ENCODE measurements around the gene OPRL1. TPM values are rescaled to one million over a fixed set of nuclear protein-coding genes. Genes with fewer than 3 reads are reported as not detected.

The OPRL1 gene
- total and polyA plus RNA-seq, 2 of the 8 experiments (the other 6 are each of a cell fraction or from before 2014, with no cell fraction given), result 0.63 to 0.98 TPM

DNA sequence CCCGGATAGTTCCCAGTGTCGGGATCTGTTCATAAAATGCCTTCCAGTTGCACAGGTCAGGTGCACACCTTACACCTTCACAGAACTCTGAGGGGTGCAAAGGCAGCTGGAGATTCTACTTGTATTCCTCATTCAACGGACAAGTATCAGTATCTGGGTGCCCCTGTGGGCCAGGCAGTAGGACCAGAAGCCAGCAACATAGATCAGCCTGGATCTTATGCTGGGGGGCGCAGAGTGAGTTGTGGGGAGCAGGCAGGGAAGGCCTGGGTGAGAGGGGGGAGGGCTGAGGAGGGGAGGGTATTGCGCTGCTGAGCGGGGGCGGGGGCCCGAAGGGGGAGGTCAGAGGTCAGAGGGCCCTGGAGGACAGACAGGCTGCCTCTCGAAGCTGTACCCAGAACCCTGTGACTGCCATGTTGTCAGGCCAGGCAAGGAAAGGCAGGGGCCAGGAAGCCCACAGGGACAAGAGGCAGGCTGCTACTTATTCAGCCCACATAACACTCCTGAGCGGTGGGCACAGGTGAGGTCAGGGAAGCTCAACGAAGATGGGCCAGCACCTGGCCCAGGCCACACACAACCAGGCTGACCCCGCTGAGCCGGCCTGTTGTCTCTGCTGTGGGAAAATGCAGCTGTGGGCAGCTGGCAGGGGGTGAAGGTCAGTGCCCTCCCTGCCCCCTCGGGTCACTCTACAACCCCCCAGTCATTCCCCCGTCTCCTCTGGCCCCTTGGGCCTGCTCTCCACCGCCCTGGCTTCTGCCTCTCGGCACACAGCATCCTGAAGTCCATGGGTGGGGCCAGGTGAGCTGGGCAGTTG, 1.1 kb downstream of the OPRL1 start:
- DNase-seq (ENCODE audit: low read depth in 1 of 2, low spot score in 2 of 2) (no peak), FAIRE-seq (no peak)
- Histone ChIP-seq H3K79me2 (ENCODE audit: control insufficient read depth in 1 of 2, insufficient read depth in 2 of 2, low read length in 2 of 2) (no peaks in the 10 kb centered on the region), H2BK120ac (replicated peaks; ENCODE audit: low read depth, low read length) (no peak overlapping the region), H4K8ac (ENCODE audit: extremely low read depth, insufficient read depth, low read length) (no peak overlapping the region; the same call in 1 of the 2 replicates), H4K20me1 (replicated peaks in 1 of 2; ENCODE audit: control insufficient read depth in 1 of 2, insufficient read depth in 2 of 2, low read length in 2 of 2) (no peaks in the 10 kb centered on the region), H3K56ac (replicated peaks; ENCODE audit: insufficient read length, low read depth, low read length) (no peak overlapping the region), H3K18ac (ENCODE audit: extremely low read depth, low read length) (no peak overlapping the region), H3K14ac (ENCODE audit: insufficient read length) (no peak overlapping the region), H3K9me3 (ENCODE audit: insufficient read depth in 2 of 2, low read depth in 1 of 2, low read length in 1 of 2) (no peaks in the 10 kb centered on the region), H4K5ac (ENCODE audit: insufficient read length, low read depth, low read length) (no peak overlapping the region), H3K36me3 (ENCODE audit: control insufficient read depth in 2 of 4, insufficient read depth in 4 of 4, low read length in 3 of 4) (no peaks in the 10 kb centered on the region), H3K23ac (ENCODE audit: insufficient read length) (no peak overlapping the region), H2BK12ac (ENCODE audit: low read depth, low read length) (no peak overlapping the region), H2BK15ac (ENCODE audit: low read length) (no peak overlapping the region), H3K79me1 (ENCODE audit: low read depth, low read length) (no peaks in the 10 kb centered on the region), H4K91ac (replicated peaks; ENCODE audit: insufficient read length, low read length) (no peak overlapping the region), H3K4ac (replicated peaks; ENCODE audit: insufficient read length, low read depth, low read length) (peak overlapping the region; percentile 49), H3K4me3 (ENCODE audit: extremely low read depth in 1 of 4, insufficient read depth in 2 of 4, low read depth in 3 of 4, low read length in 4 of 4) (0 out of 8 replicates have a peak overlapping the region, but pooled peaks of 2 of the 4 experiments have one; percentile 75 to 79), H3K23me2 (ENCODE audit: low read depth, low read length) (peaks cover 22% of the 10 kb centered on the region; the same call in 1 of the 2 replicates), H2BK5ac (ENCODE audit: low read depth, low read length) (no peak overlapping the region), H3K4me1 (replicated peaks in 1 of 4; ENCODE audit: control insufficient read depth in 3 of 4, insufficient read depth in 4 of 4, low read length in 3 of 4) (peaks cover 0 to 38% (median 20%) of the 10 kb centered on the region in 4 experiments; a peak in 6 of 7 replicates), H2AK5ac (ENCODE audit: low read depth, low read length) (no peak overlapping the region), H3K4me2 (ENCODE audit: insufficient read depth in 1 of 2, low read depth in 2 of 2, low read length in 2 of 2) (peak overlapping the region in 1 of 2 experiments; percentile 78; a peak in 1 of 4 replicates), H3K27me3 (replicated peaks in 1 of 4; ENCODE audit: control insufficient read depth in 3 of 4, extremely low read depth in 1 of 4, insufficient read depth in 3 of 4, low read length in 3 of 4) (peaks cover 6 to 52% (median 41%) of the 10 kb centered on the region in 4 experiments), H3K9ac (replicated peaks in 1 of 4; ENCODE audit: extremely low read depth in 1 of 4, low read depth in 3 of 4, low read length in 3 of 4) (no peak overlapping the region), H3K27ac (ENCODE audit: low read depth, low read length) (no peak overlapping the region), H2AFZ (ENCODE audit: low read length) (no peak overlapping the region), H2BK20ac (ENCODE audit: low read length) (no peak overlapping the region)
- ChIA-PET POLR2A (ENCODE audit: partially characterized antibody) (interaction anchor here (0.7 to 4.6 kb wide), 6 partner anchors 11 to 141 kb away, joined by 3 to 27 read pairs (median 4); partner anchors contain the start of gene TCEA2), CTCF (ENCODE audit: partially characterized antibody) (interaction anchor here (1.0 to 13.0 kb wide), 13 partner anchors 9 to 101 kb away, joined by 3 to 144 read pairs (median 6); partner anchors contain the start of genes PRPF6, SAMD10, SOX18 and TCEA2)
- 95% methylated on average over 9 of the region's 17 CpGs; no CpG with 5 or more reads in 1 of the 2 experiments for WGBS, 2 experiments (ENCODE audit: extremely low coverage in 1 of 2, insufficient coverage in 1 of 2, insufficient read length in 1 of 2, insufficient replicate concordance in 2 of 2, low coverage in 1 of 2, low lambda C conversion rate in 2 of 2, missing lambda C conversion rate in 1 of 2)
- TF ChIP-seq, protein P1, sequence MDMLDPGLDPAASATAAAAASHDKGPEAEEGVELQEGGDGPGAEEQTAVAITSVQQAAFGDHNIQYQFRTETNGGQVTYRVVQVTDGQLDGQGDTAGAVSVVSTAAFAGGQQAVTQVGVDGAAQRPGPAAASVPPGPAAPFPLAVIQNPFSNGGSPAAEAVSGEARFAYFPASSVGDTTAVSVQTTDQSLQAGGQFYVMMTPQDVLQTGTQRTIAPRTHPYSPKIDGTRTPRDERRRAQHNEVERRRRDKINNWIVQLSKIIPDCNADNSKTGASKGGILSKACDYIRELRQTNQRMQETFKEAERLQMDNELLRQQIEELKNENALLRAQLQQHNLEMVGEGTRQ (IDR thresholded peaks at IDR 0.05; ENCODE audit: low read length), result no peak
